ENCODE data around the gene TMEM120A.

The TMEM120A gene

DNA sequence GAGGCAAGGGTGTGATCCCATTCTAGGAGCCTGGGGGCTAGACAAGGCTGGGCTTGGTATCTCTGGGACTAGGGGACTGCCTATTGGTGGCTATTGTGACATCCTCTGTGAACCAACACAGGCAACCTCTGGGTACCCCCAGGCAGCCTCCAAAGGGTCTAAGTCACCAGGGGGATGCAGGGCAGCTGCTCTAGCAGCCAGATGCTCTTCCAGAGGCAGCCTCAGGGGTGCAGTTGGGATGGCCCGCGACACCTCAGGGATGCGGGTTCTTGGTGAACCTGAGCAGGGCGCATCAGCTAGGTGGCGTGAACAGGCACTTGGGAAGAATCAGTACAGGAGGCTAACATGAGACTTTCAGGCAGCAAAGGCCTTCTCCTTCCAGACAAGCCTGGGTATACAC lies 1.6 kb upstream of the TMEM120A start:
- DNase-seq (ENCODE audit: low read depth in 2 of 2, low spot score in 1 of 2), result no peak

DNA sequence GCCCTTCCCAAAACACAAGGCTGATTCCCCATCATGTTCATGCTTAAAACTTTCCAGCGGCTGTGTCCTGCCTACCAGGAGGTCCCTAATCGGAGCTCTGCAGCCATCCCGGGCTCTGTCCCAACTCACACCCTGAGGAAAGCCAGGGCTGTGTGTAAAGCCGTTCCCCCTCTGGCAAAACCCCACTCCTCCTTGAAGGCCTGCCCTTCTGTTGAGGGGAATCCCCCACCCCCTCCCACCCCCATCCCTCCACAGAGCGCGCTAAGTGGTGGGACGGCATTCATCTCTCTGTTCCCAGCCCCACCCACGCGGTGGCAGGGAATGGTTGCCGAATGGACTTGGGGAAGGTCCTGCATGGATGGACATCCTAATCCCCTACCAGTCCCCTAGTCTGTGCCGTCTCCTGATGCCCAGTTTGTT lies 667 bp upstream of the TMEM120A start:
- DNase-seq (ENCODE audit: low read depth in 2 of 2, low spot score in 1 of 2), result no peak

DNA sequence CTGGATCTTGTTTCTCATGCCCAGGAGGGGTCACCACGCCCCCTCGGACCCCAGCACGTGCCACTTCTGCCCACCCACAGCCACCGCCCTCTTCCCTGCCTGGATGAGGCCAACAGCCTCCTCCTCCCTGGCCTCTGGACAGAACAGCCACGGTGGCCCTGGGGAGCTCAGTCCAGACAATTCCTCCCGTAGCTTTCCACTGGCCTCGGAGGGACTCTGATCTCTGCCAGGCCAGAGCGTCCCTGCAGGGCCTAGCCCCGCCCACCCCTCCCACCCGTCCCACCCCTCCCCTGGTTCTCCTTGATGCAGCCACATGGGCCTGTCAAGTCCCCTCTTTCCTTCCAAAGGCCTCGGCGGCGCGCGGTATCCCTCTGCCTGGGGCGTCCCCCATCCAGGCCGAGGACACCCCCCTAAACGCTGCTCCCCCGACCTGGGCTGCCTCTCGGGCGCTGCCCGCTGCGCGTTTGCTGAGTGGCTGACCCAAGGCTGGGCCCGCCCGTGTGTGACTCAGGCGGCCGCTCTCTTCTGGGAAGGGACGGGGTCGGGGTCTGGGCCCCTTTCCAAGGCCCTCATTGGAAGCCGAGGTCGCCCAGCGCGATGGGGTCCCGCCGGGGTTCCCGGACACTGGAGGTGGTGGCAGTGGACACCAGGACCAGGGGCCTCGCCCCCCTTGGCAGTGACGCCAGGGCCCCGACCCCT lies 557 bp downstream of the TMEM120A start:
- DNase-seq (ENCODE audit: low read depth in 2 of 2, low spot score in 1 of 2), result no peak

DNA sequence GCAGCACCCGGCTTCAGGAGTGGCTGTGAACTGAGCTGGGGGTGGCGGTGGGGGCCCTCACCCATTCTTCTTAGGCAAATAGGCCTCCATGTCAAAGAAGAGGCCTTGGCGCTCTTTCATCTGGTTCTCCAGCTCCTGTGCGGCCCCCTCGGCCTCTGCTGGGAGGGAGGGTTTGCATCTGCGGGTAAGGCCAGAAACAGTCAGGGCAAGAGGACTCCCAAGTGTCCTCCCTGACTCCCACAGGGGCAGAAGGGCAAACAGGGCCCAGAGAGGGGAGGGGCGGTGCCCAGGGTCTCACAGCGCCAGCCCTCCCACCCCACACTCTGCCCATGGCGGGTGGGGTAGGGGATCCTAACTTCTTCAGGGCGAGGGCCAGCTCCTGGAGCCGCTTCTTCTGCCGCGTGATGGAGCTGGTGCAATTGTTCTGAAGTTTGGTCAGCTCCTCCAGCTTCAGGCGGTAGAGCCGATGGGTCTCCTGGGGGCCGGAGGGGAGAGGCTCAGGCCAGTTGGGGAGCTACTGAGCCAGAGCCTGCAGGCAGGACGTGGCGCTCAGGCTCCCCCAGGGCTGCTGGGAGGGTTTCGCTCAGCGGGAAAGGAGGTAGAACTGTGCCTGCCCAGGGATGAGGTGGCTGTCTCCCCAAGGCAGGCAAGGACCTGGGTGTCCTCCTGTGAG lies 2.2 kb downstream of the TMEM120A start:
- no peak for DNase-seq (ENCODE audit: low read depth in 2 of 2, low spot score in 1 of 2)

DNA sequence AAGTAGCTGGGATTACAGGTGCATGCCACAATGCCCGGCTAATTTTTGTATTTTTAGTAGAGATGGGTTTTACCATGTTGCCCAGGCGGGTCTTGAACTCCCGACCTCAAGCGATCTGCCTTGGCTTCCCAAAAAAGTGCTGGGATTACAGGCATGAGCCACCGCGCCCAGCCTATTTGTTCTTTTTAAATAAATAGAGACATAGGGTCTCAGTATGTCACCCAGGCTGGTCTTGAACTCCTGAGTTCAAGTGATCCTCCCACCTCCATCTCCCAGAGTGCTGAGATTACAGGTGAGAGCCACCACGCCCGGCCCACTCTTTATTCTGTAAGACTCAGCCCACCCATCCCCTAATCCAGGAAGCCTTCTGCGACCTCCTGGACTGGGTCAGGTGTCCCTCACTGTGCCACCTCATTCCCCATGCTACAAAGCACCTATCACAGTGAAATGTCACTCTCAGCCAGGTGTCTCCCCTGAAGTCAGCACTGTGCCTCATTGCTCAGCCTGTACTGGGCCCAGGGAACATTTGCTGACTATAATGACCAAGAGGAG lies 2.8 kb downstream of the TMEM120A start:
- no peak for DNase-seq (ENCODE audit: low read depth in 2 of 2, low spot score in 1 of 2)

DNA sequence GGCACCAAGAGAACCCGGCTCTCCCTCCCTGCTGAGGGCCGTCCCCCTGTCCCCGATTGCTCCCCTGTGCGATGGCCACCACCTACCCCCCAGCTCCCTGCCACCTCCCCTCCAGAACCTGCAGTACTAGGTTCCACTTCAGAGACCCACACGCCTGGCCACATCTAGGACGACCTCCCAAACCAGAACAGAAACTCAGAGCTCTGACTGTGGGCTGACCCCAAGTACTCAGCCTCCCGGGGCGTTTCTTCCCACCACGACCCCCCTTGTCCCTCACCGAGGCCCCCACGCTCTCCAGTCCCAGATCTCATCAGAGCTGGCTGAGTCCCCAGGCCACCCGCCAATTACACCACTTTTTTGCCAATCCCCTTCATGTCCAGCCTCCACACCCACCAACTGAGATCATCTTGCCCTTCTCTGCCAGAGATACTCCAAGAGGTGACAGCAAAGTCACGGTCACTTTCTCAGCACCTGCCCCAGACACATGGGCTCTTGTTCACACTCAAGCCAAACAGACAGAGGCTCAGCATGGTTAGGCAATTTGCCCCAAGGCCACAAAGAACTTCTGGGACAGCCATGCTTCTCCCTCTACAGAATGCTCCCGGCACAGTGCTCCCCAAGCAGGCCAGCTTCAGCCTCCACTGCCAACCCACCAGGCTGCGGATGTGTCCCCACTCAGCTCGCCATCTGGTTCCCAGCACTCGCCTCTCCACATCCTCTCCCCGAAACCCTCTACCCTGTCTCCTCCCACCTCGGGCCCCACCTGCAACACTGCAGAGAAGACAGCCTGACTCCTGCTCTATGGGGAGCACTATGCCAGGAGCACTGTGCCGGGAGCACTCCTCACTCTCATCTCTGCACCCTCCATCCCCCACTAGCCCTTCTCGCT lies 4.7 kb downstream of the TMEM120A start:
- no peak for DNase-seq (ENCODE audit: low read depth in 2 of 2, low spot score in 1 of 2)

DNA sequence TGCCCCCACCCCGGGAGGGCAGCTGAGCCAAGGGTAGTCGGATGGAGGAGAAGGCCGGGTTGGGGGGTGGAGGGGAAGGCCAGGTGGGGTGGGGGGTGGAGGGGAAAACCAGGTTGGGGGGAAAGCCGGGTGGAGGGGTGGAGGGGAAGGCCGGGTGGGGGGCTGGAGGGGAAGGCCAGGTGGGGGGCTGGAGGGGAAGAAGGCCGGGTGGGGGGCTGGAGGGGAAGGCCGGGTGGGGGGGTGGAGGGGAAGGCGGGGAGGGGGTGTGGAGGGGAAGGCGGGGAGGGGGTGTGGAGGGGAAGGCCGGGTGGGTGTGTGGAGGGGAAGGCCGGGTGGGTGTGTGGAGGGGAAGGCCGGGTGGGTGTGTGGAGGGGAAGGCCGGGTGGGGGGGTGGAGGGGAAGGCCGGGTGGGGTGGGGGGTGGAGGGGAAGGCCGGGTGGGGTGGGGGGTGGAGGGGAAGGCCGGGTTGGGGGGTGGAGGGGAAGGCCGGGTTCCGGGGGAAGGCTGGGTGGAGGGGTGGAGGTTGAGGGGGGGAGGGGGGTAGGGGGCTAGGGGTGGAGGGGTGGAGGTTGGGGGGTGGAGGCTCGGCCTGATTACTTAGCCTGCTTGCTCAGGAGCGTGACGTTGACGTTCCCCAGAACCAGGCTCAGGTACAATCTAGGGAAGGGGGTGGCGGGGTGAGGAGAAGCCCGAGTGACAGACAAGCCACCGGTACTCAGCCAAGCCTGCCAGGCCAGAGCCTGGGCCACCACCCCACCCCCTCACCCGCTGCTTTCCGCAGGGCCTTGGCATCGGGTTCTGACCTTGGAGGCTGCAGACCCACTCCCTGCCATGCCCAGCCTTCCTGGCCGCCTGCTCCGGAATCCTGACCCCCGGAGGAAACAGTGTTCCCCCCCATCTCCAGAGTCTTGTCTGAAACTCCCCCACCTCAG lies 5.6 kb downstream of the TMEM120A start:
- no peak for DNase-seq (ENCODE audit: low read depth in 2 of 2, low spot score in 1 of 2)

DNA sequence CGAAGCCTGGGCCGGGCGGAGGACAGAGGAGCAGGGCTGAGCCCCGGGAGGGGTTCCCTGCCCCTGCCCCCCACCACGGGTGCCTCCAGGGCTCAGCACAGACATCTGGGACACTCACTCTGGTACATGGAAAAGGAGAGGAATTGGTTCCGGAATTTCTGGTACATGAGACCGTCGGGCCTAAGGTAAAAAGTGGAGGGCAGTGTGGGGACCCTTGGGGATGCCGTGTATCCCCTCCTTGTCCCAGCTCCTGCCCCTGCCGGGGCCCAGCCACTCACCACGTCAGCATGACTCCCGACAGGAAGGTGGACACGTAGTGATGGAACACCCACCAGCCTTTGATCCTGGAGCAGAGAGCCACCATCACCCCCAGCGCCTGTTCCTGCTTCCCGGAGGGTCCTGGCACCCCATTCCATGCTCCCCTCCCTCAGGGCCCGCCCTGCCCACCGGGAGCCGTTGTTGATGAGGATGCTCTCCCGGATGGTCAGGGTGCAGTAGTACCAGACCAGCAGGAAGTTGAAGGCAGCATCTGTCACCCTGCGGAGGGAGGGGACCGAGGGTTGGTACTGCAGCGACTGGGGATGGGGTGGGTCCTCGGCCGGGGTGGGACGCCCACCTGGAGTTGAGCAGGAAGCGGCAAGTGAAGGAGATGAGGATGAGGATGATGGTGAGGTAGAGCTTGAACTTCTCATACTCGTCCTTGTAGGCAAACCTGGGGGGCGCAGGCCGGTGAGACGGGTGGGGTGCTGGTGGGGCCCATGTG lies 6.4 kb downstream of the TMEM120A start:
- DNase-seq (ENCODE audit: low read depth in 2 of 2, low spot score in 1 of 2), result no peak

DNA sequence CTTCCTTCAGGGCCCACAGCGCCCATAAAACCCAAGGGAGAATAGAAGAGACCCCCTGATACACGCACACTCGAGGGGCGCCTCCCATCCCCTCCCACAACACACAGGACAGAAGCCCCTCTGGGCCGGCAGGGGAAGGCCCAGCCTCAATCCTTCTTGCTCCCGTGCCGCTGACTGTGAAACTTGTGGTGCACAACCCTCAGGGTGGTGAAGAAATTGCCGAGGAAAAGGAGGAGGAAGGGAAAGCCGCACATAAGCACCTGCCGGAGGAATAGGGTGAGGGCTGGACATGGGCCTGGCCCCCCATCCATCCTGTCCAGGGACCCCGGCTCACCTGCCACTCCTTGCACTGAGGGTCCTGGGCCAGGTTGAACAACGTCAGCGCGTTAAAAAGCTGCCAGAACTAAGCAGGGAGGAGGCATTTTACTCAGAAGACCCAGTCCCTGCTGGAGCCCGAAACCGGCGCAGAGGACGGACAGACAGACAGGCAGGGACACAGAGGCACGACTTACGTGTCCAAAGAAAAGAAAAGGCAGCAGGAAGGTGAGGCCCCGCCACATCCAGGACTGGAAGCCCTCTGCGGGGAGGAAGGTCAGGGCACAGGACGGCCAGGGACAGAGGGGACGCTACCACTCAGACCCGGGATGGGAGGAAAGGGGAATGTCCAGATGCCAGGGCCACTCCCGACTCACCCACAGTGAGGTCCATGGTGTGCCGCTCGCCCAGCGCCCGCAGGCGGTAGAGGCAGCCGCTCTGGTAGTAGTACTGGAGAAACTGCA lies 7.2 kb downstream of the TMEM120A start:
- DNase-seq (ENCODE audit: low read depth in 2 of 2, low spot score in 1 of 2), result no peak

DNA sequence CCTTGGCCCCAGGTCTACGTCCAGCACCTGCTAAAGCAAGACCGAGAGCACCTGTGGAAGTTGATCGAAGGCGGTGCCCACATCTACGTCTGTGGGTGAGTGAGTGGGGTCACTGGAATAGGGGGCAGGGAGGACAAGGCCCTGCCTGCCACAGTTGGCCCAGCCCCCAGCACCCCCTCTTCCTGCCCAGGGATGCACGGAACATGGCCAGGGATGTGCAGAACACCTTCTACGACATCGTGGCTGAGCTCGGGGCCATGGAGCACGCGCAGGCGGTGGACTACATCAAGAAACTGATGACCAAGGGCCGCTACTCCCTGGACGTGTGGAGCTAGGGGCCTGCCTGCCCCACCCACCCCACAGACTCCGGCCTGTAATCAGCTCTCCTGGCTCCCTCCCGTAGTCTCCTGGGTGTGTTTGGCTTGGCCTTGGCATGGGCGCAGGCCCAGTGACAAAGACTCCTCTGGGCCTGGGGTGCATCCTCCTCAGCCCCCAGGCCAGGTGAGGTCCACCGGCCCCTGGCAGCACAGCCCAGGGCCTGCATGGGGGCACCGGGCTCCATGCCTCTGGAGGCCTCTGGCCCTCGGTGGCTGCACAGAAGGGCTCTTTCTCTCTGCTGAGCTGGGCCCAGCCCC lies 8.1 kb downstream of the TMEM120A start:
- no peak for DNase-seq (ENCODE audit: low read depth in 2 of 2, low spot score in 1 of 2)

DNA sequence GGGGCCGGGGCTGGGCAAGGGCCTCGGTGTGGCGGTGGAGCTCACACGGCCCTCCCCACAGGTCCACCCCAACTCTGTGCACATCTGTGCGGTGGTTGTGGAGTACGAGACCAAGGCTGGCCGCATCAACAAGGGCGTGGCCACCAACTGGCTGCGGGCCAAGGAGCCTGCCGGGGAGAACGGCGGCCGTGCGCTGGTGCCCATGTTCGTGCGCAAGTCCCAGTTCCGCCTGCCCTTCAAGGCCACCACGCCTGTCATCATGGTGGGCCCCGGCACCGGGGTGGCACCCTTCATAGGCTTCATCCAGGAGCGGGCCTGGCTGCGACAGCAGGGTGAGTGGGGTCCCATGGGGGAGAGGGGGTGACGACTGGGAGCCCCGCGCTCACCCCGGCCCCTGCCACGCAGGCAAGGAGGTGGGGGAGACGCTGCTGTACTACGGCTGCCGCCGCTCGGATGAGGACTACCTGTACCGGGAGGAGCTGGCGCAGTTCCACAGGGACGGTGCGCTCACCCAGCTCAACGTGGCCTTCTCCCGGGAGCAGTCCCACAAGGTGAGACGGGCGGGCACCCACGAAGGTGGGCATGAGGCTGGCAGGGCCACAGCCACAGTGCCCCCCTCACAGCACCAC lies 8.8 kb downstream of the TMEM120A start:
- DNase-seq (ENCODE audit: low read depth in 2 of 2, low spot score in 1 of 2), result no peak

DNA sequence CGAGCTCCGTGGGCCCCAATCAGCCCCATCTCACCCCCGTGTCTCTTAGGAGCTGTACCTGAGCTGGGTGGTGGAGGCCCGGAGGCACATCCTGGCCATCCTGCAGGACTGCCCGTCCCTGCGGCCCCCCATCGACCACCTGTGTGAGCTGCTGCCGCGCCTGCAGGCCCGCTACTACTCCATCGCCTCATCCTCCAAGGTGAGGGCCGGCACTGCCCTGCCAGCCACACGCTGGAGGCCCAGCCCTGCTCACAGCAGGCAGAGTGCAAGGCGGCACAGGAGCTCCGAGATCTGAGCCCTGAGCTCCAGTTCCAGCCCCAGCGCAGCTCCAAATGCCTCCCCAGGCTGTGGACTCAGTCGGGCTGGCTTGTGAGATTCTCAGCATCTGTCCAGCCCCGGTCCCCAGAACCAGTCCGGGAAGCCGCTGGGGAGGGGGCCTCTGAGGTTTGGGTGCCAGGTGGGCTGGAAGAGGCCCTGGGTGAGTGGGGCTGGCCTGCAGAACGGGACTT lies 9.3 kb downstream of the TMEM120A start:
- no peak for DNase-seq (ENCODE audit: low read depth in 2 of 2, low spot score in 1 of 2)

DNA sequence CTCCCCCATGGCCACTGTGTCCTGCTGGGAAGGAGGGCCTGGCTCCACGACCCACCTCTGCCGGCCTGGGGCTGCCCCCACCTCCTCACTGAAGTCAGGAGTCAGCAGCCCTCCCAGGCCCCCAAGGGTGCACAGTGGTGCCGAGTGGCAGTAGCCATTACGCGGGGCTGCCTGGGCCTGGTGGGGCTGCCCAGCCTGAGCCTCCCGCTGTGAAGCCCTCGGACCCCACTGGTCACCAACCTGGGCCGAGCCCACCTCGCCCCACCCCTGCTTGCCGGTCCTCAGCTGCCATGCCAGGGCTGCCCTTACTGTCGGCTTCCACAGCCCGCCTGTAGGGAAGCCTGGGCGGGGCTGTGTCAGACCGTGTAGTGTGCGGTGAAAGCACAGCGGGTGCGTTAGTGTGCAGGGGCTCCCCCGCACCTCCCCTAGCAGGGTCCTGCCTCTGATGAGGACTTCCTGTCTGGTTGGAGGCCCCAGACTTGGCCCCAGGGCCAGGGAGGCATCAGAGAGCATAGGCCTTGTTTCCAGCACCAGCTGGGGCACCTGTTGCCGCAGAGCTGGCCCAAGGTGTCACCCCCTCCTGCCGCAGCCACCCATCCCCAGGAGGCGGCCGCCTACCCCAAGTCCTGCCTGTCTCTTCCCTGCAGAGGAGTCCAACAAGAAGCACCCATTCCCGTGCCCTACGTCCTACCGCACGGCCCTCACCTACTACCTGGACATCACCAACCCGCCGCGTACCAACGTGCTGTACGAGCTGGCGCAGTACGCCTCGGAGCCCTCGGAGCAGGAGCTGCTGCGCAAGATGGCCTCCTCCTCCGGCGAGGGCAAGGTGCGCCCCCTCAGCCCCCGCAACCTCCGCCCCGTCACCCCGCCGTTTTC lies 10.0 kb downstream of the TMEM120A start:
- DNase-seq (ENCODE audit: low read depth in 2 of 2, low spot score in 1 of 2), result no peak

DNA sequence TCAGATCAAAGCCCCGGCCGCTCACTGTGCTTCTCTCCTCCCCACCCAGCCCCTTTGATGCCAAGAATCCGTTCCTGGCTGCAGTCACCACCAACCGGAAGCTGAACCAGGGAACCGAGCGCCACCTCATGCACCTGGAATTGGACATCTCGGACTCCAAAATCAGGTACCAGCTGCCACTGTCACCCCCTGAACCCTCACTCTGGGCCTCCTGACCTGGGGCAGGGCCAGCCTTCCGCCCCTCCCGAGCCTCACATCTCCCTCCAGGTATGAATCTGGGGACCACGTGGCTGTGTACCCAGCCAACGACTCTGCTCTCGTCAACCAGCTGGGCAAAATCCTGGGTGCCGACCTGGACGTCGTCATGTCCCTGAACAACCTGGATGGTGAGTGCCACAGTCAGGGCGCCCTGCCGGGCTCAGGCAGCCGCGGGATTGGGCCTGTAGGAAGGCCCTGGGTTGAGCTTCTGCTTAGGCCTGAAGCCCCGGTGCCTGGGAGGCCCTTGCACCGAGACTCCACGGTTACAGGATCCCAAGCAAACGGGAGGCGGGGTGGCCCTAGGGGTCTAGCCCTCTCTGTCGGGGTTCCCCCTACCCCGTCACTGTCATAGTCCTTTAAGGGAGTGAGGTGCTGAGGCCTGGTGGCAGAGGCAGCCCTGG lies 10.8 kb downstream of the TMEM120A start:
- no peak for DNase-seq (ENCODE audit: low read depth in 2 of 2, low spot score in 1 of 2)

DNA sequence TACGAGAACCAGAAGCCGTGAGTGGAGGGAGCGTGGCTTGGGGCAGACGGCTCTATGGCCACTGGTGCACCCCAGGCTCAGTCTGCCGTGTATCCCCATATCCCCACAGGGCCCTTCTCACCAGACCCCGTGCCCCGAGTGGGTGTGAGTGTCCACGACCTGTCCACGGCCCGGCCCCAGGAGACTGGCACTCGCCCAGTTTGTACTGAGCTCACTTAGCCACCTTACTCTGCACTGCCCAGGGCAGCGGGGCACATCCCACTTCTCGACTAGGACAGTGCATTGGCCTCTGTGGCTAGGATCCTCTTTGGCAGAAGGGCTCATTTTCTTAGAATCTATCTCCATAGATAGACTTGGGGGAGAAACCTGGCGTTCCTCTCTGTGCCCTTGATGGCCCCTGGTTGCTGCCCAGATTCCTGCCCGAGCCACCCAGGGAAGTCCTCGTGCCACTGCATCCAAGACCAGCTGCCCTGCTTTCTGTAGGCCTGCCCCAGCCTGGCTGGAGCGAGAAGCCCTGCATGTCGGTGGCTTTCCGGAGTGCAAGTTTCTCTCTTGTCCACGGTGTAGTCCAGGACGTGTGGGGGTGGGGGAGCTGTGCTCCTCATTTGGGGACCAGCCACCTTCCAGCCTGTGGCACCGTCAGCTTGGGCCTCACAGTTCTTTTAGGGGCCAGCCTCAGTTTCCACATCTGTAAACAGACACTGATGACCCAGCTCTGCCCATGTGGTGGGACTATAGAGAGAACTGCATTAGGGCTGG lies 11.9 kb downstream of the TMEM120A start:
- no peak for DNase-seq (ENCODE audit: low read depth in 2 of 2, low spot score in 1 of 2)

Data from stimulated activated CD8-positive, alpha-beta memory T cell treated with anti-CD3 and anti-CD28 coated beads, Interleukin-4, amount 100 ng/mL, for 4 hours (primary cell).